GM19324 (cell line): ENCODE measurements around the gene CPEB3.
"Not testable (repeated sequence)": the region's sequence is repeated elsewhere in the genome, so short reads cannot be mapped to it uniquely, and the experiment has no call there.

ENCODE experiments used
- ATAC-seq: cut with Tn5 transposase; IDR thresholded peaks from one replicate; pipeline ENCODE4 v1.9.1; 2021; ENCODE audit warnings: mild to moderate bottlenecking, moderate library complexity; ENCODE audit not compliant: unreplicated experiment, low FRiP score

CPEB3 gene

DNA sequence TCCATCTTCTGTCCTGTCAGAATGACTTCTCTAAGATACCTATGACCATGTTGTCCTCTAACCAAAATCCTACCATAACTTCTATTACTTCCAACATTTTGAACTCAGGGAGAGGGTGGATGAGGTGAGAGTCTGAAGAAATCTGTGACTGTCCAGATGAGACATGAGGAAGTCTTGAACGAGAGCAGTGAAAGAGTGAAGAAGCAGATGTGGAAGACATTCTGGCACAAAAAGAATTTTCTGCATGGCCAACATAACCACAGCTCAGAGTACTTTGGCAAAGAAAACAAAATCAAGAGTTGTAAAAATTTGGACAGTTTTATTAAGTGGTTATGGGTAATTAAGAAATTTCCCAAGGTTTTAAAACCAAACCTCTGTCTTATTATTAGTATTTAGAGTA lies 141.6 kb downstream of the CPEB3 start:
- ATAC-seq = no peak

- ATAC-seq = no peak
Observed at GRCh38 chr10:92146781-92147180, 144.1 kb downstream of the CPEB3 start.

- no peak for ATAC-seq
Observed at GRCh38 chr10:92146107-92146506, 144.8 kb downstream of the CPEB3 start.

GRCh38 chr10:92142949-92143348 lies 147.9 kb downstream of the CPEB3 start:
- ATAC-seq = peak; percentile 60

- ATAC-seq = no peak
Observed at GRCh38 chr10:92142512-92142911, 148.4 kb downstream of the CPEB3 start.

DNA sequence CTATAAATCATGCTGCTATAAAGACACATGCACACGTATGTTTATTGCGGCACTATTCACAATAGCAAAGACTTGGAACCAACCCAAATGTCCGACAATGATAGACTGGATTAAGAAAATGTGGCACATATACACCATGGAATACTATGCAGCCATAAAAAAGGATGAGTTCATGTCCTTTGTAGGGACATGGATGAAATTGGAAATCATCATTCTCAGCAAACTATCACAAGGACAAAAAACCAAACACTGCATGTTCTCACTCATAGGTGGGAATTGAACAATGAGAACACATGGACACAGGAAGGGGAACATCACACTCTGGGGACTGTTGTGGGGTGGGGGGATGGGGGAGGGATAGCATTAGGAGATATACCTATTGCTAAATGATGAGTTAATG lies 149.7 kb downstream of the CPEB3 start:
- ATAC-seq = not testable (repeated sequence)

DNA sequence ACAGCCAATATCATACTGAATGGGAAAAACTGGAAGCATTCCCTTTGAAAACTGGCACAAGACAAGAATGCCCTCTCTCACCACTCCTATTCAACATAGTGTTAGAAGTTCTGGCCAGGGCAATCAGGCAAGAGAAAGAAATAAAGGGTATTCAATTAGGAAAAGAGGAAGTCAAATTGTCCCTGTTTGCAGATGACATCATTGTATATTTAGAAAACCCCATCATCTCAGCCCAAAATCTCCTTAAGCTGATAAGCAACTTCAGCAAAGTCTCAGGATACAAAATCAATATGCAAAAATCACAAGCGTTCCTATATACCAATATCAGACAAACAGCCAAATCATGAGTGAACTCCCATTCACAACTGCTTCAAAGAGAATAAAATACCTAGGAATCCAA lies 156.8 kb downstream of the CPEB3 start:
- ATAC-seq = not testable (repeated sequence)

- no peak for ATAC-seq
Observed at GRCh38 chr10:92131275-92131820, 159.5 kb downstream of the CPEB3 start.

DNA sequence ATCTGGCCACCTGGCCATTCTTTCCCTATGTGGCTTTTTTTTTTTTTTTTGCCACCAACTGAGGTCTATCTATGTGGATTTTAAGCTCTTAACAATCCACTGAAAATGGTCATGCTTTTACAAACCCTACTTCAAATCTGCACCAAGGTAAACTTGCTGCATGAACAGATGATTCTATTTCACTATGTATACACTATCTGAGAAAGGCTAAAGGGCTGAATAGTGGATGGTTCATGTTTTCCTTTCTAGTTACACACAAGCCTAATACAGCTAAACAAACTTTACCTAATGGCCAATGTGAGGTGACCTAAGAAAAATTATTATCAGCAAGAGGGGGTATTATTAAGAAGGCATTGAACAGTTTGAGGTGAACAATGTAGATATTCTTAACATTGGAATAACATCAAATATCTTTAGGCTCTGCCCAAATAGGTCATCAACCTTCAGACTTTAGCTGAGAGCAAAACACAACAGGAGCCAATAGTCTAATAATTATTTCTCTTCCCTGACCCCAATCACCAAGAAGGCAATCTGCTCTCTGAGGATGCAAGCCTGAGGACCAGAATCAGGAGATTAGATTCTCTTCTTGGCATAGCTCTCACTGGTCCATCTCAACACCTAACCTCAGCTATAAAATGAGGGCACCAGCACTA lies 160.1 kb downstream of the CPEB3 start:
- ATAC-seq = no peak

DNA sequence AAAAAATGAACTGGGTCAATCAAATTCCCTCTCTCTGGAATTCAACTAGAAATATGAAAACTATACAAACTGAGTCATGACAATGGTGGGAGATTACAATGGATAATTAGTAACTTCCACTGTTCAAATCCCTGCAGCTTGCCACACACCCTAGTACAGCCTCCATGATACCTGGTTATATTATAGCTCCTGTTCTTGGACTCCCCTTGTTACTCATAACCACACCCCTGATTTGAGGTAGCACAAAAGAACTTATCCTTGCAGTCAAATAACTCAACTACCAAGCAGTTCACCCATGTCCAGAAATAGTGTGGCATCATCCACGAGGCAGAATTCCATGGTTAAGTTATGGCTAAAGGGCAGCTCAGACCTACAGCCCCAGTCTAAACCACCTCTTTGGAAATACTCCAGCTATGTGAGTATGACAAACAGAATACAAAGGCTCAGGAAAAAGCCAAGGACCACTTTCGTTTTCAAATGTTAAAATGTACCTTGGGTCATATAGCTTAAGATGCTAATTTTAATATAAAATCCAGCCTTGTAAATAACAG lies 164.7 kb downstream of the CPEB3 start:
- no peak for ATAC-seq

- no peak for ATAC-seq
Observed at GRCh38 chr10:92125144-92125543, 165.7 kb downstream of the CPEB3 start.

DNA sequence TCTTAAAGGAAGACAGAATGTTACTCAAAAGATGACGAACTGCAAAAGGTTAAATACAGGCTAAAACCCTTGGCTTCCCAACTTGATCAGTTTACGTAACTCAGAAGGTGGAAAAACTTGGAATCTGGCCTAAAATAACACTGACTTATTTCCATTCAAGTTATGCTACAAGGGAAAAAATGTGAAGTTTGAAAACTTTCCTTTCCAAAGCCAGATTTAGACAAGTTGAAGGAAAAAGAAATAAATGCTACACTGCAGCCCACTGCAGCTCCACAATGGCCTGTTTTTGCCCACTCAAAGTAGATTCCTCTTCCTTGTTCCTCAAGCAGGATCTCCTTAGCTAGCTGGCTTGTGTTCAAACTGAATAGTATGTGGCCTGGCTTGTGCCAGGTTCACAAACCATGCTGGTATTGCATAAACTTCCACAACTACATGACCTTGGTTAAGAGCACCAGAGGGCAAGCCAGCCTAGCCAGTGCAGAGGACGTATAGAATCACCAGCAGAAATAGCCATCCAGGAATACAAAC lies 166.2 kb downstream of the CPEB3 start:
- ATAC-seq = no peak

DNA sequence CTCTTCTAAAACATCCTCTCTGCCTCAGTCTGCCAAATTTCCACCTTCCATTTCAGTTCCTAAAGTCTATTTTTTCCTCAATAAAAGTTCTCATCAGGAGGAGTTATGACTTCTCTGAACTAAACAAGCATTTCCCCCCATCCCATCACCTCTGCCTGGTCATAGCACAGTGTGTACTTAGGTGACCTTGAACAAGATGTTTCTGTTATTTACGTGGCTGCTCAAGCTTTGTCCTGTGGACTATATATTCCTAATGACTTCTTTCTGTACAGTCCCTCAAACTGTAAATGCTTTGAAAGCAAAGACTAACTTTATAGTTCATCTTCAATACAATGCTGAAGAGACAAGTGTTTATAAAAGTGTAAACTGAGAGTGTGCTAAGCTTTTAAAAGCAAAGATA lies 166.9 kb downstream of the CPEB3 start:
- ATAC-seq = no peak

DNA sequence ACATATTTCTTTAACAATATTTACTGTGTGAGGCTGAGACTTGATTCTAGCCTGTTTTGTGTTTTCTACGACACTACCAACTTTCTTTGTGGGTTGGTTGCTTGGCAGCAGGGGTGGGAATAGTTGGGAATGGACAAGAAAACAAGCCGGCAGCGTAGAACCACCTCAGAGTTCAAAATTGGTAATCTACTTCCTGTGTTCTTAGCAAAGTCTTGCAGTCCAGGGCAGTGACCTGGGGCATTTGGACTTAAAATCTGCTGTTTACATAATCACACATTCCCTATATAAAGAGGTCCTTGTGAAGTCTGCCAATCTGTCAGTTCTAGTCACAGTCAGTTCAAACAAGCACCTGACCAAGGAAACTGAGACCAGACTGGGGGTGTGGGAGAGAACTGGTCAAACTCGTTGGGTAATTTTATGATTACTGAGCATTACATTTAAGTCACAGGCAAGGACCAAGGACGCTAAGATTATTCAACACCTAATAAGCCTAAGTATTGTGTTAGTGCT lies 167.9 kb downstream of the CPEB3 start:
- no peak for ATAC-seq

GRCh38 chr10:92121686-92122492 lies 169.0 kb downstream of the CPEB3 start:
- ATAC-seq = no peak

DNA sequence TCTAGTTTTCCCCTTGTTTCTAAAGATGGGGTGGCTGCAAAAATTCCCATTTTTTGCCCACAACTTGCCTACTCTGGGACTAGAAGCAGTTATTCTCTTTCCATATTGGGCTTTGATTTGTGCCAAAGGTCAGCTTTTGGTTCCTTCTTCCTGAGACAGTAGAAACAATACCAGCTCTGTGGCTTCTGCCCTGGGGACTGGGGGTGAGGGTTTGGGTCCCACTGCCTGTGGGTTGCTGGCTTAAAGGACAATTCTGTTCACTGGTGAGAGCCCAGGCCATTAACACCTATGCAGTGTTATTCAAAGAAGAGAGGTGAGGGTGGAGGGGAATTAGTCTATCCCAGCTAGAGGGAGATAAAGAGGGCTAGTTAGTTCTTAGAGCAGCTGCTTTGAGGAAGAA lies 171.5 kb downstream of the CPEB3 start:
- ATAC-seq = no peak

DNA sequence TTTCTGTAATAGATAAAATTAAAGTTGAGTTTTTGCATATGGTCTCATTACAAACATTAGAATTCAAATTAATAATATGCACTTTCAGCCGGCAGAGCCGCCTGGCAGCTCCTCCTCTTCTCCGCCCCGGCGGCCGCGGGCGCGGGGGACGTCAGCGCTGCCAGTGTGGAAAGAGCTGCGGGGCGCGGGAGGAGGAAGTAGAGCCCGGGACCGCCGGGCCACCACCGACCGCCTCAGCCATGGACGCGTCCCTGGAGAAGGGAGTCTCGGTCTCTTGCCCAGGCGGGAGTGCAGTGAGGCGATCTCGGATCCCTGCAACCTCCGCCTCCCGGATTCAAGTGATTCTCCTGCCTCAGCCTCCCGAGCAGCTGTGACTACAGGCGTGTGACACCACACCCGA lies 176.0 kb downstream of the CPEB3 start:
- not testable (repeated sequence) for ATAC-seq

DNA sequence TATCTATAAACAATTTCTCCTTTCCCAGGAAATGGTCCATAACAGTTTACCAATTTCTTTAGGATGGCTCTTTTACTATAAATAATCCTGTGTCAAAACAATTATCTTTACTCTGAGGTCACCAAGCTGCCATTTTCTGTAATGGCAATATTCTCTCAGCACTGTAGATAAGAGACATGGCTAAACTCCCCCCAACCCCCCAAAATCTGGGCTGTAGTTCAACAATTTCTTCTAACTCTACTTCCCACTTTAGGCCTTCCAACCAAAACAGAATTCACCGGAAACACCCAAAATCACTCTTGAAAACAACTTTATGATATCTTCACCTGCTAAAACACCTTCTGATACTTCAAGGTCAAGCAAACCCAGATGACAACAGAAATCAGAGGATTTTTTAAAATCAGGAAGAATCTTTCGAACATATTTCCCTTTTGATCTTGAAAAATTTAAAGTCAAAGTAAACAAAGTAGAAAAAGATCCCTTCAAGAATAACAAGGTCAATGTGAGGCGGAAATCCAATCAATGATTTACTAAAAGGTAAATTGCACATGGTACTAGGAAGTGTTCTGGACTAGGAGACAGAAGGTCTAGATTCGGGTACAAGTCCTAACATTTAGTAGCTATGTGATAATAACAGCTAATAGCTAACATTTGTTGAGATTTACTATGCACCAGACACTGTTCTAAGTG lies 176.8 kb downstream of the CPEB3 start:
- ATAC-seq = no peak

DNA sequence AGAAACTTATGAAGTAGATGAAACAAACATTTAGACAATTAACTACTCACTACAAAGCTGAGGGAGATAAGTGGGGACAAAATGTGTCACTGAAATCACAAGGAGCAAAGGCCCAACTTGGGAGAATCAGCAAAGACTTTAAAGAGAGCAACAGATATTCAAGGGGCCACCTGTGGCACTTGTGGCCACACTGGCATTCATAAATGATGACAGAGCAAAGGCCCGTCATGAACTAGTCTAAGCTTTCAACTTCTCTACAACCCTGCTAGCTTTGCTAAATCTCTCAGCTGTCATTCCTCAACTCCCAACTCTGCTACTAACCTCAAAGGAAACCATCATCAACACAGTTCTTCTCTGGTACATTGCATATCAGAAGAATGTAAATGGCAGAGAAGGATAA lies 178.4 kb downstream of the CPEB3 start:
- no peak for ATAC-seq

DNA sequence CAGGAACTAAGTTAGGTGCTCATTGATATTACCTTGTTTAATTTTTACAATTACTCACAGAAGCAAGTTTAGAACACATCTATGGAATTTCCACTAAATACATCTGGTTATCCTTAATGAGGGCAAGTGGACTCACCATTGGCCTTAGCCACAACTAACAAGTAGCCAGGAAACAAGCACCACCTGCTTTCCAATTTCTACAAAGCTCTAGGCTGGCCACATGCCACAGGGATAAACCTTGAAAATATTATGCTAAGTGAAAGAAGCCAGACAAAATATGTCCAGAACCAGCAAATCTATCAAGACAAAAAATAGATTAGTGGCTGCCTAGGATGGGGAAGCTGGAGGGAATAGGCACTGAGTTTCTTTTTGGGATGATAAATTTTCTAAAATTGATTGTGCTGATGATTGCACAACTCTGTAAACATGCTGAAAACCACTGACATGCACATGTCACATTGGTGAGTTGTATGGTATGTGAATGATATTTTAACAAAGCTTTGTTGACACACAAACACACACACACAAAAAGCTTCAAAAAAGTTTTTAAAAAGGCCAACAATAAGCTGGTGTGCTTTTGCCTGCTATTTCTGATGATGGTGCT lies 179.4 kb downstream of the CPEB3 start:
- no peak for ATAC-seq
